ENCODE results near the gene RC3H2.

- TF ChIP-seq EP300 (IDR thresholded peaks at IDR 0.05; ENCODE audit: borderline replicate concordance in 1 of 2, control insufficient read depth in 1 of 2, low read depth in 2 of 2, low read length in 2 of 2), result no peak
- no peak for TF ChIP-seq EZH2 (IDR thresholded peaks at IDR 0.05; ENCODE audit: borderline replicate concordance, control insufficient read depth, low read depth, low read length)
- no peak for TF ChIP-seq RAD21 (IDR thresholded peaks at IDR 0.05; ENCODE audit: insufficient read depth, low read depth, low read length)
- no peak for TF ChIP-seq KAT2A (conservative IDR thresholded peaks at IDR 0.05; ENCODE audit: control insufficient read depth, low read depth, low read length)
- TF ChIP-seq, protein P1, sequence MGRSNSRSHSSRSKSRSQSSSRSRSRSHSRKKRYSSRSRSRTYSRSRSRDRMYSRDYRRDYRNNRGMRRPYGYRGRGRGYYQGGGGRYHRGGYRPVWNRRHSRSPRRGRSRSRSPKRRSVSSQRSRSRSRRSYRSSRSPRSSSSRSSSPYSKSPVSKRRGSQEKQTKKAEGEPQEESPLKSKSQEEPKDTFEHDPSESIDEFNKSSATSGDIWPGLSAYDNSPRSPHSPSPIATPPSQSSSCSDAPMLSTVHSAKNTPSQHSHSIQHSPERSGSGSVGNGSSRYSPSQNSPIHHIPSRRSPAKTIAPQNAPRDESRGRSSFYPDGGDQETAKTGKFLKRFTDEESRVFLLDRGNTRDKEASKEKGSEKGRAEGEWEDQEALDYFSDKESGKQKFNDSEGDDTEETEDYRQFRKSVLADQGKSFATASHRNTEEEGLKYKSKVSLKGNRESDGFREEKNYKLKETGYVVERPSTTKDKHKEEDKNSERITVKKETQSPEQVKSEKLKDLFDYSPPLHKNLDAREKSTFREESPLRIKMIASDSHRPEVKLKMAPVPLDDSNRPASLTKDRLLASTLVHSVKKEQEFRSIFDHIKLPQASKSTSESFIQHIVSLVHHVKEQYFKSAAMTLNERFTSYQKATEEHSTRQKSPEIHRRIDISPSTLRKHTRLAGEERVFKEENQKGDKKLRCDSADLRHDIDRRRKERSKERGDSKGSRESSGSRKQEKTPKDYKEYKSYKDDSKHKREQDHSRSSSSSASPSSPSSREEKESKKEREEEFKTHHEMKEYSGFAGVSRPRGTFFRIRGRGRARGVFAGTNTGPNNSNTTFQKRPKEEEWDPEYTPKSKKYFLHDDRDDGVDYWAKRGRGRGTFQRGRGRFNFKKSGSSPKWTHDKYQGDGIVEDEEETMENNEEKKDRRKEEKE (IDR thresholded peaks at IDR 0.05), result no peak
- TF ChIP-seq, protein P2, sequence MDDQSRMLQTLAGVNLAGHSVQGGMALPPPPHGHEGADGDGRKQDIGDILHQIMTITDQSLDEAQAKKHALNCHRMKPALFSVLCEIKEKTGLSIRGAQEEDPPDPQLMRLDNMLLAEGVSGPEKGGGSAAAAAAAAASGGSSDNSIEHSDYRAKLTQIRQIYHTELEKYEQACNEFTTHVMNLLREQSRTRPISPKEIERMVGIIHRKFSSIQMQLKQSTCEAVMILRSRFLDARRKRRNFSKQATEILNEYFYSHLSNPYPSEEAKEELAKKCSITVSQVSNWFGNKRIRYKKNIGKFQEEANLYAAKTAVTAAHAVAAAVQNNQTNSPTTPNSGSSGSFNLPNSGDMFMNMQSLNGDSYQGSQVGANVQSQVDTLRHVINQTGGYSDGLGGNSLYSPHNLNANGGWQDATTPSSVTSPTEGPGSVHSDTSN (IDR thresholded peaks at IDR 0.05; ENCODE audit: insufficient replicate concordance, low read depth, low read length), result no peak
- TF ChIP-seq ZSCAN29 (IDR thresholded peaks at IDR 0.05), result no peak
- no peak for TF ChIP-seq POLR2AphosphoS5 (IDR thresholded peaks at IDR 0.05; ENCODE audit: low read length)
- TF ChIP-seq, protein P3, sequence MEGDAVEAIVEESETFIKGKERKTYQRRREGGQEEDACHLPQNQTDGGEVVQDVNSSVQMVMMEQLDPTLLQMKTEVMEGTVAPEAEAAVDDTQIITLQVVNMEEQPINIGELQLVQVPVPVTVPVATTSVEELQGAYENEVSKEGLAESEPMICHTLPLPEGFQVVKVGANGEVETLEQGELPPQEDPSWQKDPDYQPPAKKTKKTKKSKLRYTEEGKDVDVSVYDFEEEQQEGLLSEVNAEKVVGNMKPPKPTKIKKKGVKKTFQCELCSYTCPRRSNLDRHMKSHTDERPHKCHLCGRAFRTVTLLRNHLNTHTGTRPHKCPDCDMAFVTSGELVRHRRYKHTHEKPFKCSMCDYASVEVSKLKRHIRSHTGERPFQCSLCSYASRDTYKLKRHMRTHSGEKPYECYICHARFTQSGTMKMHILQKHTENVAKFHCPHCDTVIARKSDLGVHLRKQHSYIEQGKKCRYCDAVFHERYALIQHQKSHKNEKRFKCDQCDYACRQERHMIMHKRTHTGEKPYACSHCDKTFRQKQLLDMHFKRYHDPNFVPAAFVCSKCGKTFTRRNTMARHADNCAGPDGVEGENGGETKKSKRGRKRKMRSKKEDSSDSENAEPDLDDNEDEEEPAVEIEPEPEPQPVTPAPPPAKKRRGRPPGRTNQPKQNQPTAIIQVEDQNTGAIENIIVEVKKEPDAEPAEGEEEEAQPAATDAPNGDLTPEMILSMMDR (IDR thresholded peaks at IDR 0.05 in 2 of 3, conservative IDR thresholded peaks at IDR 0.05 in 1 of 3; ENCODE audit: control insufficient read depth in 2 of 3, extremely low read depth in 1 of 3, insufficient read depth in 1 of 3, low read depth in 3 of 3, low read length in 3 of 3), result no peak
Observed at GRCh38 chr9:122941582-122942234, 36.5 kb upstream of the RC3H2 start.
